Keratinocyte (primary cell): ENCODE measurements around the gene FBH1.
"Not testable (repeated sequence)": the region's sequence is repeated elsewhere in the genome, so short reads cannot be mapped to it uniquely, and the experiment has no call there.

Source experiments
- EZH2 ChIP-seq: IDR thresholded peaks from one replicate; pipeline ENCODE4 v1.6.1; 2012; ENCODE audit warnings: inconsistent platforms, mild to moderate bottlenecking, low read length, moderate library complexity
- TF ChIP-seq, protein P1 (sequence below), 3 experiments: IDR thresholded peaks in 1 of 3; conservative IDR thresholded peaks in 1 of 3; optimal IDR thresholded peaks in 1 of 3; 2 replicates in 2 of 3; 3 replicates in 1 of 3; pipeline versions ENCODE3 to v1.5.1; 2011; ENCODE audit warnings: low read length in 3 of 3, mild to moderate bottlenecking in 3 of 3, moderate library complexity in 2 of 3, control low read depth in 1 of 3, inconsistent platforms in 1 of 3; ENCODE audit not compliant: insufficient read depth in 2 of 3; ENCODE audit errors: extremely low read depth in 1 of 3

- TF ChIP-seq, protein P1, sequence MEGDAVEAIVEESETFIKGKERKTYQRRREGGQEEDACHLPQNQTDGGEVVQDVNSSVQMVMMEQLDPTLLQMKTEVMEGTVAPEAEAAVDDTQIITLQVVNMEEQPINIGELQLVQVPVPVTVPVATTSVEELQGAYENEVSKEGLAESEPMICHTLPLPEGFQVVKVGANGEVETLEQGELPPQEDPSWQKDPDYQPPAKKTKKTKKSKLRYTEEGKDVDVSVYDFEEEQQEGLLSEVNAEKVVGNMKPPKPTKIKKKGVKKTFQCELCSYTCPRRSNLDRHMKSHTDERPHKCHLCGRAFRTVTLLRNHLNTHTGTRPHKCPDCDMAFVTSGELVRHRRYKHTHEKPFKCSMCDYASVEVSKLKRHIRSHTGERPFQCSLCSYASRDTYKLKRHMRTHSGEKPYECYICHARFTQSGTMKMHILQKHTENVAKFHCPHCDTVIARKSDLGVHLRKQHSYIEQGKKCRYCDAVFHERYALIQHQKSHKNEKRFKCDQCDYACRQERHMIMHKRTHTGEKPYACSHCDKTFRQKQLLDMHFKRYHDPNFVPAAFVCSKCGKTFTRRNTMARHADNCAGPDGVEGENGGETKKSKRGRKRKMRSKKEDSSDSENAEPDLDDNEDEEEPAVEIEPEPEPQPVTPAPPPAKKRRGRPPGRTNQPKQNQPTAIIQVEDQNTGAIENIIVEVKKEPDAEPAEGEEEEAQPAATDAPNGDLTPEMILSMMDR (optimal IDR thresholded peaks at IDR 0.05 in 1 of 3, IDR thresholded peaks at IDR 0.05 in 1 of 3, conservative IDR thresholded peaks at IDR 0.05 in 1 of 3; ENCODE audit: extremely low read depth in 1 of 3, insufficient read depth in 2 of 3, low read length in 3 of 3): not testable (repeated sequence)
- TF ChIP-seq EZH2: not testable (repeated sequence)
These were observed 21.7 kb upstream of the FBH1 start for GRCh38 chr10:5868383-5868782.
